Stimulated activated naive CD8-positive, alpha-beta T cell treated with anti-CD3 and anti-CD28 coated beads, Interleukin-15, Interleukin-2, amounts not matched to agents 100 ng/mL and 50 ng/mL, for 24 hours (primary cell): ENCODE measurements around the gene SLC35G2.

Source experiments
- H3K27ac Mint-ChIP-seq: one replicate; pipeline ENCODE4 v1.8.0; 2021; ENCODE audit warnings: mild to moderate bottlenecking, mixed read lengths
- H3K27me3 Mint-ChIP-seq: one replicate; pipeline ENCODE4 v1.8.0; 2021; ENCODE audit warnings: mixed read lengths
- H3K36me3 Mint-ChIP-seq: one replicate; pipeline ENCODE4 v1.8.0; 2021; ENCODE audit warnings: low read depth, mixed read lengths
- H3K4me1 Mint-ChIP-seq: one replicate; pipeline ENCODE4 v1.8.0; 2021; ENCODE audit warnings: low read depth, mixed read lengths
- H3K4me3 Mint-ChIP-seq: one replicate; pipeline ENCODE4 v1.8.0; 2021; ENCODE audit warnings: mild to moderate bottlenecking, mixed read lengths
- H3K9me3 Mint-ChIP-seq: one replicate; pipeline ENCODE4 v1.8.0; 2021; ENCODE audit warnings: mixed read lengths

SLC35G2 gene

DNA sequence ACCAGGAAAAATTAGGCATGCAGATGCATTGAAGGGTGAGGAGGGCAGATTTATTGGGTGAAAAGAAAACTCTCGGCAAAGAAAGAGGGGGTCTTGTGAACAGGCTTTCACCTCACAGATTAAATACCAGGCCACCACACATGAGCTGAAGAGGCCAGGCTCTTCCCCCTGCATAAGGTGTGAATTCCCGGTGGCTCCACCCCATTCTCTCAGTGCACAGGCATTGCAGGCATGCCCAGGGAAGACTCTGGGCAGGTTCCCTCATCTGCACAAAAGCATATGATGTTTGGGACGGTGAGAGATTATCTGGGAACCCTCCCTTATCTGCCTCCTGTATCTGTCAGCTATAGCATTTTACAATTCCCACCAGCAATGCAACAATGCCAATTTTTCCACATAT is 7.2 kb upstream of the SLC35G2 start:
- Mint-ChIP-seq H3K4me3 (no peak overlapping the region), H3K36me3 (no peaks in the 10 kb centered on the region), H3K27ac (no peak overlapping the region), H3K4me1 (no peaks in the 10 kb centered on the region), H3K27me3 (peaks cover 4% of the 10 kb centered on the region), H3K9me3 (no peaks in the 10 kb centered on the region)

GRCh38 chr3:136817448-136817847 is 1.5 kb upstream of the SLC35G2 start:
- Mint-ChIP-seq H3K4me3 (no peak overlapping the region), H3K36me3 (peaks cover 5% of the 10 kb centered on the region), H3K9me3 (peaks cover under 1% of the 10 kb centered on the region), H3K27me3 (peaks cover 38% of the 10 kb centered on the region), H3K4me1 (peaks cover 25% of the 10 kb centered on the region), H3K27ac (no peak overlapping the region)

GRCh38 chr3:136818191-136818768 is 646 bp upstream of the SLC35G2 start:
- peaks cover 11% of the 10 kb centered on the region for H3K36me3 Mint-ChIP-seq
- H3K9me3 Mint-ChIP-seq = peaks cover 5% of the 10 kb centered on the region
- H3K27me3 Mint-ChIP-seq = peaks cover 46% of the 10 kb centered on the region
- peaks cover 25% of the 10 kb centered on the region for H3K4me1 Mint-ChIP-seq
- peak overlapping the region; percentile 93 for H3K4me3 Mint-ChIP-seq
- peak overlapping the region; percentile 93 for H3K27ac Mint-ChIP-seq

DNA sequence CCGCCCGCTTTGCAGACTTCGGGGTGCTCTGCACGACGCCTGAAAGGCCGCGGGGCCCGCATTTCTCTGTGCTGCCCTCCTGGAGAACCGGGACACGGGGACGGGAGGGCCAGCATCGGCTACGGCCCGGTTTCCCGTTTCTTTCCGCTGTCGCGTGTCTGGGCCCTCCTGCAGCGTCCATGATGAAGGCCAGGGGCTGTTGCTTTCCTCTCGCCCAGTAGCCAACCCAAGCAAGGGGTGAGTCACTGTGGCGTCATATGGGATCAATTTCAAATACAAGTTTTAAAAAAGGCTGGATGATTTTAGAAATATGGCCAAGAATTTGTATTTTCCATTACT is 435 bp downstream of the SLC35G2 start:
- H3K4me3 Mint-ChIP-seq = peak overlapping the region; percentile 88
- peaks cover 51% of the 10 kb centered on the region for H3K27me3 Mint-ChIP-seq
- H3K9me3 Mint-ChIP-seq = peaks cover 11% of the 10 kb centered on the region
- H3K27ac Mint-ChIP-seq = peak overlapping the region; percentile 88
- peaks cover 25% of the 10 kb centered on the region for H3K4me1 Mint-ChIP-seq
- peaks cover 11% of the 10 kb centered on the region for H3K36me3 Mint-ChIP-seq

GRCh38 chr3:136819731-136820679 is 1.1 kb downstream of the SLC35G2 start:
- peak overlapping the region; percentile 88 for H3K4me3 Mint-ChIP-seq
- peaks cover 11% of the 10 kb centered on the region for H3K36me3 Mint-ChIP-seq
- peak overlapping the region; percentile 88 for H3K27ac Mint-ChIP-seq
- H3K27me3 Mint-ChIP-seq = peaks cover 51% of the 10 kb centered on the region
- peaks cover 12% of the 10 kb centered on the region for H3K9me3 Mint-ChIP-seq
- peaks cover 25% of the 10 kb centered on the region for H3K4me1 Mint-ChIP-seq

DNA sequence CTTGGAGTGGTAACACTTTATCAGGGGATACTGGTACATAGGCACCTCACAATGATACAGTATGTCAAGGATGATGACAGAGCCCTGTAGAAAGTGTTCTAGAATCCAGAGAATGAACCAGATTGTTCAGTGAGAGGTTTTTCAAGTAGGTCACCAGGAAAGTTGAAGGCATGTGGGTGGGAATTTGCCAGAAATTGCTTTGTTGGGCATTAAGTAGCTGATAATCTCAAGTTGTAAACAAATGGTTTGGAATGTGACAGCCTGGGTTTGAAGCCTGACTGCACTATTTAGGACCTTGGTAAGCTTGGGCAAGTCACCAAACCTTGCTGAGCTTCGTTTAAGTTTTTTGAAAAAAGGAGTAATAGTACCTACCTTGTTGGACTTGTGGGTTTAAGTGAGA is 12.5 kb downstream of the SLC35G2 start:
- Mint-ChIP-seq H3K4me1 (no peaks in the 10 kb centered on the region), H3K4me3 (no peak overlapping the region), H3K36me3 (no peaks in the 10 kb centered on the region), H3K27me3 (peaks cover 23% of the 10 kb centered on the region), H3K9me3 (peaks cover 4% of the 10 kb centered on the region), H3K27ac (no peak overlapping the region)

- H3K4me3 Mint-ChIP-seq = no peak overlapping the region
- peaks cover 19% of the 10 kb centered on the region for H3K36me3 Mint-ChIP-seq
- H3K27ac Mint-ChIP-seq = no peak overlapping the region
- H3K9me3 Mint-ChIP-seq = no peaks in the 10 kb centered on the region
- peaks cover 10% of the 10 kb centered on the region for H3K27me3 Mint-ChIP-seq
- H3K4me1 Mint-ChIP-seq = peaks cover 14% of the 10 kb centered on the region
Observed at GRCh38 chr3:136835089-136835812, 16.3 kb downstream of the SLC35G2 start.

DNA sequence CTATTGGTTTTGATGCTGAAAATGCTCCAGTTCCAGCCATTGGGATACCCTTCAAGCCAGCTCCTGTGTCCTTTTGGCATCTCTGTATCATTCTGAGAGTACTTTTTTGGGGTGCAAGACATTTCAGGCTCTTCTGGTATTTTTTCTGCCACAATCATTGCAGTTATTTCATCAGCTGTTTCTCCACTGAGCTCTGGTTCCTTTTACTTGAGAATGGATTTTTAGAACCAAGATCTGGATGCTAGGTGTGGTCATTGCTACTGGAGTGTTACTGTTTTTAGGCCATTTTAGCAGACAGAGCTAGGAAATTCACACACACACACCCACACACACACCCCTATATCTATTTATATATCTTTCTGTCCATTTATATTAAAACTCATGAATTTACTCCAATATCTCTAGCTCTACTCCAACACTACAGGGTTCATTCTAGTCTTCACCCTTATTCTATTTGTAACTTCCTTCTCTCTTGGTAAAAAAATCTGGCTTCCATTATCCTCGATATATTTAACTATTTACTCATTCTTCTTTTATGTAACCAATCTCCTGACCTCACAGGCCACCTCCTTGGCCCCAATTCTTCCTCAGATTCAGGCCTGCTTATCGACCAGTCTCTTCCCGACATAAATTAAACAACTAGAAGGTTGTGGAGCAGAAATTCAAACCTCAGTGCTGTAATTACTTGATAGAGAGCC is 17.0 kb downstream of the SLC35G2 start:
- Mint-ChIP-seq H3K27ac (no peak overlapping the region), H3K9me3 (no peaks in the 10 kb centered on the region), H3K4me3 (no peak overlapping the region), H3K36me3 (peaks cover 19% of the 10 kb centered on the region), H3K4me1 (peaks cover 14% of the 10 kb centered on the region), H3K27me3 (peaks cover 6% of the 10 kb centered on the region)

- H3K4me1 Mint-ChIP-seq = peaks cover 14% of the 10 kb centered on the region
- H3K36me3 Mint-ChIP-seq = peaks cover 19% of the 10 kb centered on the region
- no peak overlapping the region for H3K27ac Mint-ChIP-seq
- no peaks in the 10 kb centered on the region for H3K27me3 Mint-ChIP-seq
- no peak overlapping the region for H3K4me3 Mint-ChIP-seq
- H3K9me3 Mint-ChIP-seq = no peaks in the 10 kb centered on the region
Observed at GRCh38 chr3:136836511-136837156, 17.7 kb downstream of the SLC35G2 start.

DNA sequence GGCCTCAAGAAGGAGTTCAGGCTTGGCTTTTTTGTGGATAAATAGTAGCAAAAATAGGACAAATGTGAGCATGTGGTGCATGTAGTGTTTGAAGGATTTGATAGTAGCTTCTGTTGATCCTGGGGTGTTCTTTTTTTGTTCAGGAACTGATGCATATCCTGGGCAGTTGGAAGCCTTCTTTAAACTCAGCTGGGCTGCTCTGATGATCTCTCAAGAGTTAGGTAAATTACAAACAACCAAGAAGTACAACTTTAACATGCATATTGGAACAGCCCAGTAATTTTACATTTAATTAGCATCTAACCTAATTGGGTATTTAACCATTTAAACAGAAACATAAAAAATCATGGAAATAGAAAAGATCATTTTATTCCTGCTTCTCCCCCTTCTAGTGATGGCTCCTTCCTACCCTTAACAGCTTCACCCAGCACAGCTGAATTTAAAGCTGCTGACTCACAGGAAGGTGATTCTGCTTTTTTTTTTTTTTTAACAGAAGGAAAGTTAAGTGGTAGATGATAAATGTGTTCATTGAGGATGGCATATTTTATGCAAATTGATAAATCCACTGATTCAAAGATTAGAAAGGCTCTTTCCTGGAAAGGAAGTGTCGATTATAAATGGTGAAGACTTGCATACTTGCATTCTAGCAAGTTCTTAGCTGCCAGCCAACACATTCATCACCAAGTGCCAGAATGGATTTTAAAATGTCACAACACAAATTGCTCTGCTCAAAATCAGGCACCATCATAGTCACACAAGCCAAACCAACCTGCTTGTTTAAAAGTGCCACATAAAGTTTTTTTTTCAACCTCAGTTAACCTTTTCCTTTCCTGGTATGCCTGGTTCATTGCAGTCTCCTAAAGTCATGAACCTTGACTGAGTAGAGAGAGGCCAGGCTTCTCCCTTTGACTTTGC is 20.0 kb downstream of the SLC35G2 start:
- Mint-ChIP-seq H3K27ac (peak overlapping the region; percentile 32), H3K9me3 (no peaks in the 10 kb centered on the region), H3K4me3 (no peak overlapping the region), H3K36me3 (peaks cover 27% of the 10 kb centered on the region), H3K4me1 (peaks cover 14% of the 10 kb centered on the region), H3K27me3 (no peaks in the 10 kb centered on the region)

- Mint-ChIP-seq H3K9me3 (no peaks in the 10 kb centered on the region), H3K27ac (no peak overlapping the region), H3K4me3 (no peak overlapping the region), H3K4me1 (peaks cover 14% of the 10 kb centered on the region), H3K36me3 (peaks cover 27% of the 10 kb centered on the region), H3K27me3 (no peaks in the 10 kb centered on the region)
Observed at GRCh38 chr3:136839556-136839931, 20.6 kb downstream of the SLC35G2 start.

GRCh38 chr3:136840252-136840651 is 21.3 kb downstream of the SLC35G2 start:
- Mint-ChIP-seq H3K27me3 (no peaks in the 10 kb centered on the region), H3K27ac (no peak overlapping the region), H3K4me3 (no peak overlapping the region)

GRCh38 chr3:136842294-136842693 is 23.4 kb downstream of the SLC35G2 start:
- H3K4me3 Mint-ChIP-seq = no peak overlapping the region
- H3K27ac Mint-ChIP-seq = no peak overlapping the region

More at GRCh38 chr3:136840252-136840651, 21.3 kb downstream of the SLC35G2 start:
- Mint-ChIP-seq H3K4me1 (peaks cover 14% of the 10 kb centered on the region), H3K36me3 (peaks cover 29% of the 10 kb centered on the region), H3K9me3 (no peaks in the 10 kb centered on the region)

More at GRCh38 chr3:136842294-136842693, 23.4 kb downstream of the SLC35G2 start:
- peaks cover 14% of the 10 kb centered on the region for H3K4me1 Mint-ChIP-seq
- H3K27me3 Mint-ChIP-seq = no peaks in the 10 kb centered on the region
- H3K36me3 Mint-ChIP-seq = peaks cover 43% of the 10 kb centered on the region
- H3K9me3 Mint-ChIP-seq = no peaks in the 10 kb centered on the region
